ENCODE data around the gene MOGAT1.
"Not testable (repeated sequence)": the region's sequence is repeated elsewhere in the genome, so short reads cannot be mapped to it uniquely, and the experiment has no call there.

The MOGAT1 gene

DNA sequence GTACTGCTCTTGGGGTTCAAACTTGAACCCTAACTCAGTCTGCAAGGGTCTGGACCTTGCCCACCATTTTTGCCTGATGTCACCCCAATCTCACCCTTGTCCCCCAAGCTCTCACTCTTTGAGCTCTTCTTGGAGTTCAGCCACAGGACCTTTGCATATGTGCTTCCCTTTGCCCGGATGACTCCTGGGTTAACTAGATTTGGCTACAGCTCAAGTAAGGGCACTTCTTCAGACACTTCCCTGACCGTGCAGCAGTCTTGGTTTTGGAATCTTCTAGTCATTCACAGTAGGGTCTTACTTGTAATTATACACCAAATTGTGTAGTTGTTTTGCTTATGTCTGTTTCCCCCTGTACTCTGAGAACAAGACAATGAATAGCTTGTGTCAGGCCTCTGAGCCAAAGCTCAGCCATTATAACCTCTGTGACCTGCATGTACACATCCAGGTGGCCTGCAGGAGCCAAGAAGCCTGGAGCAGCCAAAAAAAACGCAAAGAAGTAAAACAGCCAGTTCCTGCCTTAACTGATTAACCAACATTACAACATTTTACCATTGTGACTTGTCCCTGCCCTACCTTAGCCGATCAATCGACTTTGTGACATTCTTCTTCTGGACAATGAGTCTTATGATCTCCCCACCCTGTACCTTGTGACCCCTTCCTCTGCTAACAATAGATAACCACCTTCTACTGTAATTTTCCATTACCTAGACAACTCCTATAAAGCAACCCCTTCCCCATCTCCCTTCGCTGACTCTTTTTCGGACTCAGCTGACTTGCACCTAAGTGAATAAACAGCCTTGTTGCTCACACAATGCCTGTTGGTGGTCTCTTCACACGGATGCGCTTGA, 1.0 kb upstream of the MOGAT1 start:
- DNase-seq (ENCODE audit: low read depth, low spot score) = no peak

DNA sequence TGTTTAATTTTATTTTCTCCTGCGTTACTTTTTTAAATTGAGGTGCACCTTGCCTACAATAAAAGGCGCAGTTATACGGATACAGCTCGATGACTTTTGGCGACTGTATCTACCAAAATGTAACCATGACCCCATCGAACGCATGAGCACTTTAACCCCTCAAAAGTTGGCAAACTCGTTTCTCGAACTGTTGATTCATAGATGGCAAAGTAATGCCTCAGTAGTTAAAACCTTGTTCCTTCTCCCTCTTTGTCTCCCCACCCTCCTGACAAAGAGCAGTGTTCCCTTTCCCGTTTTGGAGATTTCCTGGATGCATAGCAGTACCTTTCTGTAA, 577 bp downstream of the MOGAT1 start:
- DNase-seq (ENCODE audit: low read depth, low spot score) = no peak

DNA sequence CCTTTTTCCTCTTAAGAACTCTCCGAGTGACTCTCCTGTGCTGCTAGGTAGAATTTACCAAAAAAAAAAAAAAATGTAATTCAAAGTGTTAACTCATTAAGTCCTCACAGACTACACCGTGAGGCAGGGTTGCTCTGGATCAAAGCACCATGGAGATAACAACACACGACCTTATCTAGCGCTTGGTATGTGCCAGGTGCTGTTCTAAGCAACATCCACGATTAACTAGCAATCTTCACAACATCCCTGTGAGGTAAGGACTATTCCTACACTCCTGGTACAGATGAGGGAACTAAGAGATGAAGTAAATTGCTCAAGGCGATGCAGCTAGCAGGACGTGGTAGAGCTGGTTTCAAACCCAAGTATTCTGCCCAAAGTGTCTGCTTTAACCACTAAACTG, 1.8 kb downstream of the MOGAT1 start:
- no peak for DNase-seq (ENCODE audit: low read depth, low spot score)

DNA sequence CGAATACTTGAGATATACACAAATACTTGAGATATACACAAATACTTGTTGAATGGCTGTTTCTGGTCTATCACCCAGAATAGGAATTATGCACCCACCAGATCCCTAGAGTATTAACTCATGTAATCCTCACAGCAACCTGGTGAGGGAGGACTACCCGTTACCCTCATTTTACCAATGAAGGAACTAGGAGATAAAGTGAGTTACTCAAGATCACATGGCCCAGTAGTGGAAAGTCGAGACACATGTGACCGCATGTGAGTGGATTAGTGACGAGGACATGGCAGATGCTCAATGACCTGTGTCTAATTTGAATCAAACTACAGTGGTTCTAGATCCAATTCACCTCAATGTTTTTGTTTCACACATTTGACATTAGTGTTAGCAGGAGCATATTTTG, 2.4 kb downstream of the MOGAT1 start:
- no peak for DNase-seq (ENCODE audit: low read depth, low spot score)

DNA sequence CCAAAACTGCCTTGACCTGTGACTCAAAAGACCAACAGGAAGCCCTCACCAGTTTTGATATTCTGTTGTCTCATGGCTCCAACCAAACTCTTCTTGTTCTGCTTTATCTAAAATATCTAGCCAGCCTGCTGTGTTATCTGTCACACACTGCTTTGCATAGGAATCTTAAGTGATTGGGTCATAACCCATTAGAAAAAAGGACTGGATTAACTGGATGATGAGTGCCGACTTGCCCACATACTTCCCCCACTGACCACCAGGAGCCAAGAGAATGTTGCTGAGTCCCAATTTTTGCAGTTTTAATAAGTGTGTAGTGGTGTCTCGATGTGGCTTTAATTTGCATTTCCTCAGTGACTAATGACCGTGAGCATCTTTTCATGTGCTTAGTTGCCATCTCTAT, 6.5 kb downstream of the MOGAT1 start:
- DNase-seq (ENCODE audit: low read depth, low spot score) = no peak

DNA sequence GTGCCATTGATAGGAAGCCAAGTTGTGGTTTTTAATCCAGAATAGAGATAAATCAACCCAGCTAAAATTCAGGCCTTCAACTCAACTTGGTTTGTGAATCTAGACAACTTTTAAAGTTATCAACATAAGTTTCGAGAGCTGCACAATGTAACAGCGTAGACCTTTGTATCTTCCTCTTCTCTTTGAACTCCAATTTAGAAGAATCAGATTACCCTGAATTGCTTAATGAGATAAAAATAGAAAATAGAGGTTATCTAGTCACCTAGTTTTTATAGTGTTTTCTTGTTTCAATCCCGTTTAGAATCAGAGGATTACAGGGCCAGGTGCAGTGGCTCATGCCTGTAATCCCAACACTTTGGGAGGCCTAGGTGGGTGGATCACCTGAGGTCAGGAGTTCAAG, 12.3 kb downstream of the MOGAT1 start:
- no peak for DNase-seq (ENCODE audit: low read depth, low spot score)

DNA sequence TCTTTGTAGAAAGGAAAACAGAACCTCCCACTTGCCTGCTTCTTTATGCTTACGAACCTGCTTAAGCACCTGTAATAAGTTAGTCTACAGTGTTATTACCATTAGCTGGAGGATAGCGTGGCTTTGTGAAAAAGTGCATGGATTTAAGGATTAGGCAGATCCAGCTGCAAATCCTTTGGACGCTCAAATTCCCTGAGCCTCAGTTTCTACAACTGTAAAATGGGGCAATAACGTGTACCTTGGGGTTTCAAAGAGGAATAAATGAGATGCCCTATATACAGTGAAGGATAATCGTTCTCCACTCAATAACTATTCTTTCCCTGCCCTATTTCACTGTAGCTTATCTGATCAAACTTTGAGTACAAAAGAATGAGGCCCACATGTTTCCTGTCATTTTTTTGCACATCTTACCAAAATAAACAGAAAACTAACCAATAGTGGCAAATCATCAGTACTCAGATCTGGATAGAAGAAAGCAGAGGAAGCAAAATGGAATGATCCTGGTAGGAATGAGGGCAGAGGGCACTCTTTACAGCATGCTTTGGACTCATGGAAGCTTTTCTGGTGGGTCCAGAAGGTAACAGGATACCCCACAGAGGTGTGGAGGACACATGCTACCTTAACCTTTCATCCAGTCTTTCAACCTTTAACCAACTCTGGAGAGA, 14.8 kb downstream of the MOGAT1 start:
- no peak for DNase-seq (ENCODE audit: low read depth, low spot score)

DNA sequence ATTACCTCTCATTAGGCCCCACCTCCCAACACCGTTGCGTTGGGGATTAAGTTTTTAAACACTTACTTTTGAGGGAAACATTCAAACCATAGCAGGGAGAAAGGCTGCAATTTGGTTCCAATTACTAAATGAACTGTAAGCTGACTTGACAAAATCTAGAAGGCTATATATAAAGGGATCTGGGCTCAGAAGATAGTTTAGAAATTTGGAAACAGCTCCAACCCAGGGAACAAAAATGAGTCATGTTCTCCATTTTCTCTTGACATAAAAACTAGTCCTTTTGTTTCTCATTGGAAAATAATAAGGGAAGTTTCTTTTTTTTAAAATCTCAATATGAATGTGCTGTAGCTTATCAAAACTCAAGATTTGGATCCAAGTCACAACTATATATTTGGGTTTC, 17.5 kb downstream of the MOGAT1 start:
- DNase-seq (ENCODE audit: low read depth, low spot score) = no peak

DNA sequence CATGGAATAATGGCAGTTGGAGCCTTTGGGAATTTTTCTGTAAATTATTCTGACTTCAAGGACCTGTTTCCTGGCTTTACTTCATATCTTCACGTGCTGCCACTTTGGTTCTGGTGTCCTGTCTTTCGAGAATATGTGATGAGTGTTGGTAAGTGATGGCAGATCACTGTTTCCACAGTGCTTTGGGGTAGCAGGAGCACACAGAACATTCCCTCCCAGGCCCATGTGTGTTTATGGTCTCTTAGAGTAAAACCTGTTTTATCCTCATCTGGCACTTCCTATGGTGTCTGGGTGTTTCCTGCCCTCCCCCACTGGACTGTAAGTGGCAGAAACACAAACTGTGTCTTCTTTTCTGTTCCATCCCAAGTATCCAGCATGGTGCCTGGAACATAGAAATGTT, 17.9 kb downstream of the MOGAT1 start:
- DNase-seq (ENCODE audit: low read depth, low spot score) = no peak

DNA sequence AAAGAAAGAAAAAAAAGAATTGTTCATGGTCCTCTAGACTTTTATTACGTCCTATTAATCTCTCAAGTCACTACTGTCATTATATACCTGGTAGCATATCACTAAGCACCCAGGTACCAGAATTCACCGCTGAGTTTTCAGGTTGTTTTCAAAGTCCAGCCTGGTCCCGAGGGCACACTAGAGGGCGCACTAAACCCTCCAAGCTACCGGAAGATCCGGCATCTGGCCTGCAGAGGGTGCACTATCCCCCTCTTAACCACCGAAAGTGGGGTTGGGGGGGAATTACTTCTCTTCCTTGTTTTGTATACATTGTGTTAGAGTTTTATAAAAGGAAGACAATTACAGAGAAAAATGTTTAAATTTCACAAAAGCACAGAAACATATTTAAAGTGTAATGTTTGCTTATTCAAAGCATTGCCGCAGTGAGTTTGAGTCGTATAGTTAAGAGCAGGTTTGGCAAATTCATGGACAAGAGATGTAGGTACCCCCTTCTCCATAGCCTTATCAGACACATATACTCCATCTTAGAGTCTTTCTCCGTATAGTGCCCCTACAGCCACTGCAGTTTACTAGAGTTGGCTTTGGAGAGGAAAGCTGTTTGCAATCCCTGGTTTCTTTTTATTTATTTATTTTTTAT, 19.2 kb downstream of the MOGAT1 start:
- no peak for DNase-seq (ENCODE audit: low read depth, low spot score)

DNA sequence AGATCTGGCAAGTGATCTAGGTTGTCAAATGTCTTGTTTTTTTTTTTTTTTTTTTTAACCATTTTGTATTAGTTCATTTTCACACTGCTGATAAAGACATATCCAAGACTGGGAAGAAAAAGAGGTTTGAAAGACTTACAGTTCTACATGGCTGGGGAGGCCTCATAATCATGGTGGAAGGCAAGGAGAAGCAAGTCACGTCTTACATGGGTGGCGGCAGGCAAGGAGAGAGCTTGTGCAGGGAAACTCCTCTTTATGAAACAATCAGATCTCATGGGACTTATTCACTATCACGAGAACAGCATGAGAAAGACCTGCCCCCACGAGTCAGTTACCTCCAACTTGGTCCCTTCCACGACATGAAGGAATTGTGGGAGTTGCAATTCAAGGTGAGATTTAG, 22.0 kb downstream of the MOGAT1 start:
- DNase-seq (ENCODE audit: low read depth, low spot score) = not testable (repeated sequence)

DNA sequence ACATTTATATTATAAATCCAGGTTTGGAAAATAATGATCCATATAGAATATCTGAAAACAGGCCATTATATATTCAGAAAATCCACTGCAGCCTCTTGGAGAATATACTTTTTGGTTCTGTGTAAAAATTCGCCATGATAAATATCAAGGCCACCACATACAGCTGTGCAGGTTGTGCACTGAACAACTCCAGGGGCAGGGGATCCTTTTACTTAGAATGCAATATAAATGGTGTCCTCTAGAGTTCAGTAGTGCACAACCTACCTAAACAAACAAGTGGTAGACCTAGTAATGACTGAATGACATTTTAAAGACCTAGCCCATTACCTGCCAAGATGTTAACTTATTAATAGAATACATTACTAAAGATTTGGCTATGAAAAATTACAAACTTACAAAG, 22.4 kb downstream of the MOGAT1 start:
- no peak for DNase-seq (ENCODE audit: low read depth, low spot score)

DNA sequence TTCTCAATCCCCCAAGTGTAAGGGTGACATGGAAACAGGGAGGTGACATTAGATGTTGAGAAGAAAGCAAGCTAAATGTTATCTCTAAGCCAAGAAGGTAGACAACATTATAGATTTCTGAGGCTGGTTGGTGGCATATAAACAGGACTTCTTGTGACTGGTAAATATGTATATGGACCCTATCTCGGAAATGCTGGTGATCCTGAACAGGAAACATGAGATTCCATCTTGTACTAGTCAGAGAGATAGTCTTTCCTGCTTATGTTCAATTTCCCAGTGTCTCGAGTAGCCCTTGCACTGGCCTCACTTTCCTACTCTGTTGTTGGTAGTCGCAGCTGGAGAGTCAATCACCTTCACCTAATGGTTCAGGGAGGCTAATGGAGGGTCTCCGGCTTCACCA, 26.8 kb downstream of the MOGAT1 start:
- no peak for DNase-seq (ENCODE audit: low read depth, low spot score)

DNA sequence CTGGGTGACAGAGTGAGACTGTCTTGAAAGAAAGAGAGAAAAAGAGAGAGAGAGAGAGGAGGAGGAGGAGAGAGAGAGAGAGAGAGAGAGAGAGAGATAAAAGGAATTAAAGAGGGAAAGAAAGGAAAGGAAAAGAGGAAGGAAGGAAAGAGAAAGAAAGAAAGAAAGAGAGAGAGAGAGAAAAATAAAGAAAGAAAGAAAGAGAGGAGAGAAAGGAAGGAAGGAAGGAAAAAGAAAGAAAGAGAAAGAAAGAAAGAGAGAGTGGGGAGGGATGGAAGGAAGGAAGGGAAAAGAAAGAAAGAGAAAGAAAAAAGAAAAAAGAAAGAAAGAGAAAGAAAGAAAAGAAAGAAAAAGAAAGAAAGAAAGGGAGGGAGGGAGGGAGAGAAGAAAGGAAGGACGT, 29.8 kb downstream of the MOGAT1 start:
- no peak for DNase-seq (ENCODE audit: low read depth, low spot score)

DNA sequence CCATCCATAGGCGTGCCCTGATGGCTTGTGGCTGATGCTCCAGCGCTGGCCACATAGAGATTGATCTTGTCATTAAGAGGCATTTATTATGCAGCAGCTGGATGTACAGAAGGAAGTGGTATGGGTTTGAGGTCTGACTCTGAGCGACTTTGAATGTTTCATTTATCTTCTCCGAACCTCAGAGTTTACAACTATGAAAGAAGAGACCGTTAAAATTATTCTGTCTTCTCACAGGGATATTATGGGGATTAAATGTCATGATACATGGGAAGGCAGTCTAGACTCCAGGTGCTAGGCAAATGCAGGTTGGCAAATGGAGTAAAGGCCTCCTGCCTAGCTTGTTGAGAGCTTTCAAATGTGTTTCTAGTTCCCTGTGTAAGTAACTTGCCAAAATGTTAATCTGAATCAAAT, 30.3 kb downstream of the MOGAT1 start:
- no peak for DNase-seq (ENCODE audit: low read depth, low spot score)

DNA sequence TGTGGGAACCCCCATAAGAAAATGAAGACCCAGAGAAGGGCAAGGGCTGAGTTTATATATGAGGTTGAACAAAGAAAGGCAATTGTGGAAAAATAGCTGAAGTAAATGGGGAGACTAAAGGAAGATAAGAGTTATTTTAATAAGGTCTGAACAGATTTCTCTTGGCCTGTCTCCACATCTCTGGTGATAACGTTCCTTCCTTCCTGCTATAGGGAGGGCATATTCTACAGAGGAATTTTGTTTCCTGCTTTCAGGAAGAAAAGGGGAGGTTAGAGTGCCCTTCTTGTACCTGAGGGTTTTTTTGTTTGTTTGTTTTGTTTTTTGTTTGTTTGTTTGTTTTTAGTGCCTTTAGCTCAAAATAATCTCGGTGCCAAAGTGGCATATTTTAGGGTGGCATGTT, 31.6 kb downstream of the MOGAT1 start:
- DNase-seq (ENCODE audit: low read depth, low spot score) = no peak

DNA sequence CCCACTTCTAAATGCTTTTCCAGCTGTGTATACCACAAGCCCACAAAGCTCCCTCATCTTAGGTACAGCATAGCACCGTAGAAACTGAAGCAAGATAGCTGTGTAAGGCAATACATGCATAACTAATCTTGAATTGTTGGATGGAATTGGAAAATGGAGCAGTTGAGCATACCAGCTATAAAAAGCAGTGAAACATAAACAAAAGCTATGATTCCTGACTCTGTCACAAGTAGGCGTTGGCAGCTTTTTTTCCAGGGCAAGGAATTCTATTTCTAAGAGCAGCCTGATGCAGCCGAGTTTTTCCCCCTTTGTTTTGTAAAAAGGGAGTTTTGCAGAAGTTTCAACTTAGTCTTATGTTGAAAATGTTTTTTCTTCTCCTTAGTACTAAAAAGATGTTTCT, 32.4 kb downstream of the MOGAT1 start:
- no peak for DNase-seq (ENCODE audit: low read depth, low spot score)

DNA sequence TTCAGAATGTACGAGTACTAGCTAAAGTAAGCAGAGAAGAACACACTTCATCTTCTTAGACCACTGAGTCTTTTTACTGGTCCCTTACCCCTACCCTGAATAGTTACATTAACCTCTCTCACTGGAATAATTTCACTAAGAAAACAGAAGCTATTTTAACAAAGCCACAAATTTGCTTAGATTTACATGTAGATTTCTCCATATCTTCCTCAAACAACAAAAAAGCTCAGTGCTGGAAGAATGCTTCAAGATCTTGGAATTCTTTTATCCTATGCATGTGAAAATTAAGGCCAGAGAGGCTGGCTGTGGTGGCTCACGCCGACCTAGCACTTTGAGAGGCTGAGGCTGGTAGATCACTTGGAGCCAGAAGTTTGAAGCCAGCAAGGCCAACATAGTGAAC, 35.2 kb downstream of the MOGAT1 start:
- no peak for DNase-seq (ENCODE audit: low read depth, low spot score)

DNA sequence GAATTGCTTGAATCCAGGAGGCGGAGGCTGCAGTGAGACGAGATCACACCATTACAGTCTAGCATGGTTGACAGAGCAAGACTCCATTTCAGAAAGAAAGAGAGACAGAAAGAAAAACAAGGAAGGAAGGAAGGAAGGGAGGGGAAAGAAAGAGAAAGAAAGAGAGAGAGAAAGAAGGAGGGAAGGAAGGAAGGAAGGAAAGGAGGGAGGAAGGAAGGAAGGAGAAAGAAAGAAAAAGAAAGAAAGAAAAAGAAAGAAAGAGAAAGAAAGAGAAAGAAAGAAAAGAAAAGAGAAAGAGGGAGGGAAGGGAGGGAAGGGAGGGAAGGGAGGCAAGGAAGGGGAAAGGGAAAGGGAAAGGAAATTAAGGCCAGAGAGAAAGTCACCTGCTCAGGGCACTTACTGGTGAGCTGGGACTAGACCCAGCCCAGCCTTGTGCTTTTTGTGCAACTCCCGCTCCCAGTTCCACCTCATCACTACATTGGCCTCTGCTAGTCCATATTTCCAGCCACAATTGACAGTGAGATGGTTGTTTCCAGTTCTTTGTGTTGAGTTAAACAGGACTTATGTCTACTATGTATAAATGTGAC, 35.7 kb downstream of the MOGAT1 start:
- no peak for DNase-seq (ENCODE audit: low read depth, low spot score)

DNA sequence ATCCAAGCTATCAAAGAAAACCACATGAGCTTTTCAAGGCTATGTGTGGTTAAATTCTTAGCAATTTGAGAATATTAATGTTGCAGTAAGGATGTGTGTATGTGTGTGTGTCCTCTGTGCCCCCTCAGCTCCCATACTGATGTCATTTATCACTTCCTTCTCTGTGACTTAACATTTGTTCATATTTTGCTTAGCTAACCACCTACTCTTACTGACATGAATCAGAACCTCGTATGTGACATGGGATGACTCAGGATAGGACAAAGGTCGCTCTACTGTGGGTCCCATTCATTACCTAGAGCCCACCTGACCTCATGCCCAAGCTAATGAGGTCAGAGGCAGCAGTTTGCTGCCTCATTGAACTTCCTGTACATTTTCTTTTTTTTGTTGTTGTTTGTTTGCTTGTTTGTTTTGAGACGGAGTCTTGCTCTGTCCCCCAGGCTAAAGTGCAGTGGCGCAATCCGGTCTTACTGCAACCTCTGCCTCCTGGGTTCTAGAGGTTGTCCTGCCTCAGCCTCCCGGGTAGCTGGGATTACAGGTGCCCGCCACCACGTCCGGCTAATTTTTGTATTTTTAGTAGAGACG, 36.3 kb downstream of the MOGAT1 start:
- no peak for DNase-seq (ENCODE audit: low read depth, low spot score)

DNA sequence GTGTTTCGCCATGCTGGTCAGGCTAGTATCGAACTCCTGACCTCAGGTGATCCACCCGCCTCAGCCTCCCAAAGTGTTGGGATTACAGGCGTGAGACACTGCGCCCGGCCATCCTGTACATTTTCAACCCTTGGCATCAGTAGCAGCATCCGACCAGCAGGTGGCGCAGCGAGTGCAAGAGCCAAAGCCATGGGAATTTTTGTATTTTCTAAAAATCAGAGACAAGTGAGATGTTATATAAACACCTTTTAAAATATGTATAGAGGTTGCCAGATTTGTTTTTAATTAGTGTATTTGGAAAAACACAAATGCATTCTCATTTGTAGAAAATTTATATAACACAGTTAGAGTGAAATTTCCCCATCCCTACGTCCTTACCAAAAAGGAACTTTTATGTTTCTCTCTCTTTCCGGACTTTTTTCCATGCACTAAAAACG, 36.8 kb downstream of the MOGAT1 start:
- no peak for DNase-seq (ENCODE audit: low read depth, low spot score)

DNA sequence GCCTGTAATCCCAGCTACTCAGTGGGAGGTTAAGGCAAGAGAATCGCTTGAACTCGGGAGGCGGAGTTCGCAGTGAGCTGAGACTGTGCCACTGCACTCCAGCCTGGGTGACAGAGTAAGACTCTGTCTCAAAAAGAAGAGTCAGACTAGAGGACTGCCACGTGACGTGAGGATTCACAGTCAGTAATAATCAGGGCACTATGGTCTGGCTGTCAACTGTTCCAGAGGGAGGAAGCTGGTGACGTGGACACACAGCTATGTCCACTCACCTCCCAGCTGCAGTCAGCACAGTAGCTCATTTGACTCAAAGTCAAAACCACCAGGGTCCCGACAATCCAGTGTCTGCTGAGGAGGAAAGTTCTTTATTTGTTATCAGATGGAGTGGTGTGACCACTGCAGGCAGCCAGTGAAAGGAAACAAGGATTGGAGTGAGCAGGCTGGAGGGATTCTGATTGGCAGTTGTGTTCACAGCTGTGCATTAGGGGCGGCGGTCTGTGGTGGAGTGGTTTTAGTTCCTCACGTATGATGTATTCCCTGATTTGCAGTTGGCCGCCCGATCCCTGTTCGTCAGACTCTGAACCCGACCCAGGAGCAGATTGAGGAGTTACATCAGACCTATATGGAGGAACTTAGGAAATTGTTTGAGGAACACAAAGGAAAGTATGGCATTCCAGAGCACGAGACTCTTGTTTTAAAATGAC, 37.9 kb downstream of the MOGAT1 start:
- DNase-seq (ENCODE audit: low read depth, low spot score) = no peak
